Smooth muscle cell (in vitro differentiated cells): ENCODE results near the gene BTRC. TPM values are rescaled to one million over a fixed set of nuclear protein-coding genes. Genes with fewer than 3 reads are reported as not detected.

ENCODE experiments used
- DNase-seq: peaks from one replicate; lab custom pipeline; 2025; ENCODE audit not compliant: unreplicated experiment; lab: John Stamatoyannopoulos, UW
- H2AFZ ChIP-seq: fragments of 200-600 bp; sonication (generic); 2 replicates; pipeline ENCODE4 v1.6.0; 2016; ENCODE audit warnings: antibody characterized with exemption, low read depth, mild to moderate bottlenecking
- H3F3A ChIP-seq: fragments of 200-600 bp; sonication (generic); 2 replicates; pipeline ENCODE4 v1.6.0; 2017; ENCODE audit warnings: antibody characterized with exemption, low read depth
- H3K27ac ChIP-seq: fragments of 200-600 bp; sonication (generic); 2 replicates; pipeline ENCODE4 v1.5.1; 2016; ENCODE audit warnings: low read depth, mild to moderate bottlenecking
- H3K27me3 ChIP-seq: fragments of 200-600 bp; sonication (generic); 2 replicates; pipeline ENCODE4 v1.6.1; 2016; ENCODE audit warnings: low read depth, mild to moderate bottlenecking
- H3K36me3 ChIP-seq: fragments of 200-600 bp; sonication (generic); 2 replicates; pipeline ENCODE4 v1.5.1; 2016; ENCODE audit warnings: low read depth
- H3K4me1 ChIP-seq: fragments of 200-600 bp; sonication (generic); 2 replicates; pipeline ENCODE4 v1.5.1; 2016; ENCODE audit warnings: low read depth
- H3K4me2 ChIP-seq: fragments of 200-600 bp; sonication (generic); 2 replicates; pipeline ENCODE4 v1.6.0; 2016; ENCODE audit warnings: mild to moderate bottlenecking
- H3K4me3 ChIP-seq: fragments of 200-600 bp; sonication (generic); 2 replicates; pipeline ENCODE4 v1.5.1; 2016; ENCODE audit warnings: mild to moderate bottlenecking
- H3K79me2 ChIP-seq: fragments of 200-600 bp; sonication (generic); 2 replicates; pipeline ENCODE4 v1.6.0; 2016; ENCODE audit warnings: low read depth, mild to moderate bottlenecking
- H3K9ac ChIP-seq: fragments of 200-600 bp; sonication (generic); 2 replicates; pipeline ENCODE4 v1.6.0; 2016; ENCODE audit warnings: low read depth
- H3K9me3 ChIP-seq: fragments of 200-600 bp; sonication (generic); replicated peaks from 2 replicates; pipeline ENCODE4 v1.5.1; 2016; ENCODE audit warnings: low read depth
- H4K20me1 ChIP-seq: fragments of 200-600 bp; sonication (generic); 2 replicates; pipeline ENCODE4 v1.6.0; 2016; ENCODE audit warnings: low read depth
- CTCF ChIP-seq: fragments of 200-600 bp; sonication (generic); IDR thresholded peaks from 2 replicates; pipeline ENCODE4 v1.5.1; 2017; ENCODE audit warnings: borderline replicate concordance, mild to moderate bottlenecking, antibody characterized with exemption; ENCODE audit not compliant: insufficient read depth, poor library complexity, severe bottlenecking
- WGBS: methylation state at CpG from one replicate; pipeline ENCODE4 v1.1.7; 2016; ENCODE audit warnings: low lambda C conversion rate; 5-methylcytosine and 5-hydroxymethylcytosine counted together
- polyA plus RNA-seq: library from polyadenylated mRNA; unstranded; fragments of >200 nt; fragmentation: Nextera tagmentation; extraction: Ambion mirVana; gene quantifications from 2 replicates; pipeline ENCODE4 v1.2.1, GENCODE V29; 2016
- total RNA-seq: library from RNA; depleted of rRNA; stranded (reverse); fragments of >200 nt; gene quantifications from 2 replicates; pipeline ENCODE4 v1.2.3, GENCODE V29; 2014

BTRC gene
- total and polyA plus RNA-seq, 2 experiments from 2014 or later = 9.6 to 16.8 TPM

- TF ChIP-seq CTCF = no peak
- Histone ChIP-seq H3F3A (no peaks in the 10 kb centered on the region), H3K79me2 (peaks cover 21% of the 10 kb centered on the region), H2AFZ (no peak overlapping the region), H3K9ac (no peak overlapping the region), H3K9me3 (no peaks in the 10 kb centered on the region), H3K4me2 (no peak overlapping the region), H4K20me1 (peaks cover 91% of the 10 kb centered on the region), H3K27me3 (no peaks in the 10 kb centered on the region), H3K4me3 (no peak overlapping the region), H3K27ac (no peak overlapping the region), H3K4me1 (no peaks in the 10 kb centered on the region), H3K36me3 (no peaks in the 10 kb centered on the region)
- WGBS = 72% methylated on average over 3 of the region's 3 CpGs
- DNase-seq = no peak
Observed at GRCh38 chr10:101429423-101429822, 75.5 kb downstream of the BTRC start.

GRCh38 chr10:101436302-101436701 is 82.3 kb downstream of the BTRC start:
- Histone ChIP-seq H3K9me3 (no peaks in the 10 kb centered on the region), H2AFZ (no peak overlapping the region)
- WGBS = 100% methylated on average over 6 of the region's 6 CpGs

GRCh38 chr10:101438881-101439391 is 85.0 kb downstream of the BTRC start:
- no peak overlapping the region for H2AFZ ChIP-seq
- H4K20me1 ChIP-seq = peaks cover 96% of the 10 kb centered on the region
- no peaks in the 10 kb centered on the region for H3K9me3 ChIP-seq
- peaks cover 4% of the 10 kb centered on the region for H3K4me1 ChIP-seq
- H3K27me3 ChIP-seq = no peaks in the 10 kb centered on the region
- no peaks in the 10 kb centered on the region for H3F3A ChIP-seq
- no peaks in the 10 kb centered on the region for H3K36me3 ChIP-seq
- TF ChIP-seq CTCF = no peak
- 78% methylated on average over 5 of the region's 5 CpGs for WGBS
- H3K79me2 ChIP-seq = peaks cover 10% of the 10 kb centered on the region
- H3K4me3 ChIP-seq = no peak overlapping the region
- no peak for DNase-seq
- no peak overlapping the region for H3K9ac ChIP-seq
- no peak overlapping the region for H3K27ac ChIP-seq
- no peak overlapping the region for H3K4me2 ChIP-seq

More at GRCh38 chr10:101436302-101436701, 82.3 kb downstream of the BTRC start:
- peaks cover 13% of the 10 kb centered on the region for H3K79me2 ChIP-seq
- H3K27me3 ChIP-seq = no peaks in the 10 kb centered on the region
- no peaks in the 10 kb centered on the region for H3K4me1 ChIP-seq
- H3F3A ChIP-seq = no peaks in the 10 kb centered on the region
- no peak overlapping the region for H3K9ac ChIP-seq
- H3K4me2 ChIP-seq = no peak overlapping the region
- TF ChIP-seq CTCF = no peak
- H3K4me3 ChIP-seq = no peak overlapping the region
- H4K20me1 ChIP-seq = peaks cover 92% of the 10 kb centered on the region
- H3K36me3 ChIP-seq = no peaks in the 10 kb centered on the region
- DNase-seq = no peak
- no peak overlapping the region for H3K27ac ChIP-seq

GRCh38 chr10:101441541-101442455 is 87.8 kb downstream of the BTRC start:
- TF ChIP-seq CTCF = peak; percentile 55
- Histone ChIP-seq H3K36me3 (no peaks in the 10 kb centered on the region), H3K4me2 (no peak overlapping the region), H3K4me3 (no peak overlapping the region), H3F3A (no peaks in the 10 kb centered on the region), H2AFZ (no peak overlapping the region), H3K4me1 (peaks cover 12% of the 10 kb centered on the region), H3K79me2 (no peaks in the 10 kb centered on the region), H3K9ac (no peak overlapping the region), H4K20me1 (peaks cover 96% of the 10 kb centered on the region), H3K9me3 (no peaks in the 10 kb centered on the region), H3K27me3 (no peaks in the 10 kb centered on the region), H3K27ac (no peak overlapping the region)
- WGBS = 66% methylated on average over 17 of the region's 17 CpGs
- no peak for DNase-seq
